ENCODE measurements around the gene ACOT7. TPM values are rescaled to one million over a fixed set of nuclear protein-coding genes. Genes with fewer than 3 reads are reported as not detected.
A peak's percentile ranks its signal among the peaks of the same experiment; 100 is the strongest.

Gene ACOT7
- total RNA-seq, 1 experiment from 2014 or later, result 33.9 TPM

GRCh38 chr1:6285336-6285735 is 108.2 kb downstream of the ACOT7 start:
- no peak for DNase-seq (ENCODE audit: low spot score)

DNA sequence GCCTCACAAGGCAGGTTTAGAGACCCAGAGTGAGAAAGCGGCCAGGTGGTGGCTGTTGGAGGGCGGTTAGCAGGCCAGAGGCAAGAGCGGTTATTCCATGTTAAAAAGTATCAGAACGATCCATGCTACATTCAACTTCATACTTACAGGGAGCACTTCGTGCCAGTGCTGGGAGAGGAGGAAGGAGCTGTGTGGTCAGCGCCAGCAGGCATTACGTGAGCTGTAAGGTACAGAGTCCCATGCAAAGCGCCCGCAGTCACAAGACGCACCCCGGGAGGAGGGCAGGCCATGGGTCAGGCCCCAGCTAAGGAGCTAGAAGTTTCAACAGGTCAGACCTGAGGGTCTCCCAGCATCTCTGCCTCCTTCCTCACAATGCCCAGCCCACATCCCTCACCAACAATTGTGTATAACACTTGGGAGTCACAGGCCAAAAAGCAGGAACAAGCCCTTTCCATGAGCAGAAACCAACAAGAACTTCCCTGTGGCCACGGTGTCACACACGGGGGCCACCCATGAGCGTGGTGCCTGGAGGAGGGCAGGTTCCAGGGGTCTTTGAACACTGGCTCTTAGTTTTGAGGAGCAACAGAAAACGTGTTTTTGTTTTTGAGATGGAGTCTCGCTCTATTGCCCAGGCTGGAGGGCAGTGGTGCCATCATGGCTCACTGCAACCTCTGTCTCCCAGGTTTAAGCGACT is 110.8 kb downstream of the ACOT7 start:
- no peak for DNase-seq (ENCODE audit: low spot score)

- DNase-seq (ENCODE audit: low spot score), result no peak
Observed at GRCh38 chr1:6281511-6282402, 111.8 kb downstream of the ACOT7 start.

DNA sequence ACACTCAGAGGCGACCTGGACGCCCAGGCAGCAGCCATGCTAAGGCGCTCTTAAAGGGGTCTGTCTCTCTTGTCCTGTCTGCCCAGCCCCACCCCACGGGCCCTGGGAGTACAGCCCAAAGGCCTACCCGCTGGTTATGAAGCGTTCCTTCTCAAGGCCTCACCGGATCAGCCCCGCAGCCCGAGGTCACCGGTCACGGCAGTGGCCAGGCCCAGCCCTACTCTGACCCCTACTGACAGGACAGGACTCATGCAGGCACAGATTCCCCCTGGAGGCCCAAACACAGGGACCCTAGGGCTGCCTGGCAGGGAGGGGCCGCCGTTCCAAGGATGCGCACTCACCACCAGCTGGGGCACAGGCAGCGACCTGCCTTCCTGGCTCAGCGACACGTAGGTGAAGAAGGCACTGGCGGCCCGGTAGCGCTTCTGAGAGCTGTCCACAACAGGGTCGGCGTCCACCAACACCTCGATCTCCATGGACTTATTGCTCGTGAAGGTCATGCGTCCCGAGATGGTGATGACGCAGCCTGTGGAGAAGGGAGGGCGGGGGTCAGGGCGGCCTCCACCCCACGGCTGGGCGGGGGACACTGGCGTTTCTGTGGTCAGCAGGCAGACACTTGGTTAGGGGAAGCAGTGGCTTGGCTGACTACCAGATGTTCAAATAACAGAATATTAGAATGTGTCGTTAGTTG is 112.7 kb downstream of the ACOT7 start:
- no peak for DNase-seq (ENCODE audit: low spot score)

- DNase-seq (ENCODE audit: low spot score), result no peak
Observed at GRCh38 chr1:6279613-6280383, 113.8 kb downstream of the ACOT7 start.

DNA sequence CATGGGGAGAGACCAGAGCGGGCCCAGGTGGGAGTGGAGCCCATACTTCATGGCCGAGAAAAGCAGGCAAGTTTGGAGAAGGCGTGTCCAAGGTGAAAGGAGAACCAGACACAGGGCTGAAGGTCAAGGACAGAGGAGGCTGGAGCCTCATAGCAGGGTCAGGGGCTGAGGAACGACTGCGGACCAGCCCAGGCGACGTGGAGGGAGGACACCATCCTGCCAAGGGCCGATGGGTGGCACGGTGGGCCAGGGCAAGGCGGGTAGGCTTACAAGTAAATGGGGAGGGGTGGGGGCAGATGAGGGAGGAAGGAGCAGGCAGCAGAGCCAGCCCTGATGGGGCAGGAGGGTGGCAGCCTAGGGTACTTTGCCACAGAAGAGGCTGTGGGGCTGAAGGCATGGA is 114.5 kb downstream of the ACOT7 start:
- DNase-seq (ENCODE audit: low spot score), result no peak

- no peak for DNase-seq (ENCODE audit: low spot score)
Observed at GRCh38 chr1:6278263-6278662, 115.3 kb downstream of the ACOT7 start.

- DNase-seq (ENCODE audit: low spot score), result no peak
Observed at GRCh38 chr1:6276811-6277555, 116.6 kb downstream of the ACOT7 start.

DNA sequence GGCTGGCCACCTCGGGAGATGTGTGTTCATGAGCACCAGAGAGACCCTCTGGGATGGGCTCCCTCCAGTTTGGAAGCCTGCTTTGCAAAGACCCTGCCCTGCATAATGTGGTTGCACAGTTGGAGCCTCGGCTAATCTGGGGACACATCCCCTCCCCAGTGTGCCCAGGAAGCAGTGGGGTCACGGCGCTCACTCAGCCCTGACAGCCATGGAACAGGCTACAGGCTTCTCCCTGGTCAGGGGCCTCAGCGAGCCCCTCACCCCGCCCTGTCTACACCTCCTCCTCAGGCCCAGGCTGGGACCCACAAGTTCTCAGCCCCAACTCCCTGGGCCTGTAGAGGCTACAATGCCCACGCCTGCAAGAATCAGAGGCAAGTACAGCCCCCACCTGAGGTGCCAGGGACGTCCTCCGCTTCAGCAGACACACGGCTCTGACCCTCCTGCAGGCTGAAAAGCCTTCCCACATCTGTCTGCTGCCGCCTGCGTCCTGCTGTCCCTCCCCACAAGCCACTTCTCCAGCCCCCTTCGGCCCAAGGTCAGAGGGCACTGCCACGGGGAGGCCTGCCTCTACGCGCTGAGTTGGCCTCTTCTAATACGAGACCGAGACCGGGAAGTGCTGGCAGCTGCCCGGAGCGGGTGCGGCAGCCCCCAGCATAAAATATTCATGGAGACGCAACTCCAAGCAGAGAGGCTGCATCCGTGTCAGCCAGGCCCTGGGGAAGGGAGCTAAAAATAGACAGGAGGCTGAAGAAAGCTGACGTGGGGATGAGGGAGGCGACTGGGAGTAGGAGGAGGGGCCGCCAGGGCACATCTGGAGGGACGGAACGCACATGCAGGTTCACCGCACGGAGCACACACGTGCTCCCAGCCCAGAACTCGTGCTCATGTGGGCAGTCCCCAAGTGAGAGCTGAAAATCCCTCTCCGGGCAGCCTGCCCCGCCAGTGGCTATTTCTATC is 117.5 kb downstream of the ACOT7 start:
- no peak for DNase-seq (ENCODE audit: low spot score)

- DNase-seq (ENCODE audit: low spot score), result no peak
Observed at GRCh38 chr1:6274622-6275139, 118.9 kb downstream of the ACOT7 start.

GRCh38 chr1:6274102-6274501 is 119.5 kb downstream of the ACOT7 start:
- no peak for DNase-seq (ENCODE audit: low spot score)

GRCh38 chr1:6273380-6273891 is 120.1 kb downstream of the ACOT7 start:
- peak; percentile 57 for DNase-seq (ENCODE audit: low spot score)

DNA sequence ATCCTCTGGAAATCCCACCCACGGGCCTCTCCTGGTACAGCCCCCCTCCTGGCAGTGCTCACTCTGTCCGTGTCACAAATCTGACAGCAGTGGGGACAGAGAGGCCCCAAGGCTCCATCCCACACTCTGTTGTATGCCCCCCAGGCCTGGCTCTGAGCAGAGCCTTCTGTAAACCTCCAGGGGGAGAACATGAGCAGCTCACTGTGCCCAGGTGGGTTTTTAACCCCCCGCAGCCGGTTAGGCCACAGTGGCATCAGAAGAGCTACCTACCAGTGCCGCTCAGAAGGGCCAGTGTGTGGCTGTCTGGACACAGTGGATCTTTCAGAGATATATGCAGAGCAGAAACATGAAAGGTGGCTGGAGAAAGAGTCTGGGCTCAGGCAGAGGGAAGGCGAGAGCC is 120.7 kb downstream of the ACOT7 start:
- no peak for DNase-seq (ENCODE audit: low spot score)

- DNase-seq (ENCODE audit: low spot score), result no peak
Observed at GRCh38 chr1:6272452-6272851, 121.1 kb downstream of the ACOT7 start.

- no peak for DNase-seq (ENCODE audit: low spot score)
Observed at GRCh38 chr1:6271554-6271953, 122.0 kb downstream of the ACOT7 start.

DNA sequence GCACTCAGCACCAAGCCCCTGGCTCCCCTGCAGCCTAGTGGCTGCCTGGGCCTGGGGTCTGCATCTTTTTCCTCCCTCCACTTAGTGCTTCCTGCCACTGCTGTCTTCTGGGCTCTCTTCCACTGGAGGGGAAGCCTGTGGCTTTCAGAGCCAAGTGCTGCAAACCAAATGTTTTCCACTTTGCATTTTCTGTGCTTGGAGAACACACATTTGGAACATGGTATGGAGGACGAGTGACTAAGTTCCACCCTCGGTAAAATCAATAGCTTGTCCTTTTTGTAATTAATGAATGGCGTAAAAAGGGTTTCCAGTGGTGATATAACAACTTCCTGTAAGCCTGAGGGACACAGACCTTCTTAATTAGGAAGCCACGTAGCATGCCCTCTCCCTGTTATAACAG is 122.6 kb downstream of the ACOT7 start:
- no peak for DNase-seq (ENCODE audit: low spot score)

GRCh38 chr1:6270401-6270800 is 123.2 kb downstream of the ACOT7 start:
- peak; percentile 58 for DNase-seq (ENCODE audit: low spot score)

DNA sequence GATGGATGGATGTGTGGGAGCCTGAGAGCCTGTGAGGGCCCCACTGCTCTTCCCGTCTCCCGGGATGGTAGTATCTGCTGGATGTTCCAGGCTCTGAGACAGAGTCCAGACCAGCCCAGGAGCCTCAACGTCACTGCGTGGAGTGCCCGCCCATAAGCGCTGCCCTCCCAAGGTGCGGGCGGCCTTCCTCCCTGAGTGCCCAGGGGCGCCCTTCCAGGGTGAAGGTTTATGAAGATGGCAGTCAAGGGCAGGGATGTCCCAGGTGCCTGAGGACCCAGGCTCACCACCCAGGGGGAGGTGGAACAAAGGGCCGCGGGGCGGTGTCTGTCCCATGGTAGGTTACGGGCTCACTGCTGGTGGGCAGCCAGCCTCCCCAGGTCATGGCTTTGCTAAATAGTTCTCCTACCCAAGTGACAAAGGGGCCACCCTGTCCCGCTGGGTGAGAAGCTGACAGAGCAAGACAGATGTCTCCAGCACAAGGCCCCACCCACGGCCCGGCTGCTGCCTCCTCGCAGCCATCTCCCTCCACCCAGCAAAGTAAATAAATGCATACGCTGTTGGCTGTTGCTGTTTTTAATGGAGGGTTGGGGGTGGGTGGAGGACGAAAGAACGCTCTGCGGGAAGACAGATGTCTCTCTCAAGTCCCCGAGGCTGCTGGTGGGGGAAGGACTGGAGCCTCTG is 123.7 kb downstream of the ACOT7 start:
- peak; percentile 59 for DNase-seq (ENCODE audit: low spot score)

DNA sequence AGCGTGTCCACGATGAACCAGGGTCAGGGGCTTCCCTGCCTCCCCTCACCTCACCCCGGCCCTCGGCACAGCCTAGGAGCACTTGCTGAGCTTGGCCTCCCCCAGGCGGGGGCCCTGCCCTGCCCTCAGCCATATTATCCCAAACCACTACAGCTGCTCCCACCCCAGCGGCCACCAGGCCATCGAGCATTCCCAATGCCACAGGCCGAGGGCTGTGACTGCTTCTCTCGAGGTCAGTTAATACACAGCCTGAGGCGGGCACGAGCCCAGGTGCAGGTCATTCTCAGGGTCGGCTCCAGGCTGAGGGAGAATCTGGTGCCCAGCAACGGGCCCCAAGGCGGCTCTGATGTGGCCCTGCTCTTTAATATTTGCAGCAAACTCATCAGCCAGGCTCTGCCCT is 124.3 kb downstream of the ACOT7 start:
- DNase-seq (ENCODE audit: low spot score), result no peak

All from HT-29 (cell line).